Breast epithelium (tissue), 4 donors: Measurements from ENCODE around the gene TPSG1. TPM values are rescaled to one million over a fixed set of nuclear protein-coding genes. Genes with fewer than 3 reads are reported as not detected.

Experiments used
- DNase-seq, 2 donors: peaks; one replicate each; pipeline ENCODE4 v3.0.0-alpha.2; 2019; ENCODE audit warnings: low spot score in 2 of 2
- H3K27ac ChIP-seq, 2 donors: fragments of 200-600 bp; sonication (generic) in 1 of 2; one replicate each; pipeline ENCODE4 v1.5.1; 2016 to 2019; ENCODE audit warnings: mild to moderate bottlenecking in 1 of 2
- H3K27me3 ChIP-seq, 2 donors: fragments of 200-600 bp; sonication (generic) in 1 of 2; one replicate each; pipeline versions ENCODE4 v1.5.1 to v1.6.0; 2017 to 2019; ENCODE audit warnings: control low read depth in 1 of 2, mild to moderate bottlenecking in 1 of 2
- H3K36me3 ChIP-seq: fragments of 200-600 bp; one replicate; pipeline ENCODE4 v1.5.1; 2019
- H3K4me1 ChIP-seq, 2 donors: fragments of 200-600 bp; sonication (generic); one replicate each; pipeline ENCODE4 v1.5.1; 2016 to 2019; ENCODE audit warnings: control low read depth in 1 of 2
- H3K4me3 ChIP-seq, 3 donors: fragments of 200-600 bp; sonication (generic); 1 replicate in 2 of 3; 2 replicates in 1 of 3; pipeline ENCODE4 v1.5.1; 2016 to 2019; ENCODE audit warnings: mild to moderate bottlenecking in 3 of 3, moderate library complexity in 2 of 3
- H3K9me3 ChIP-seq, 2 donors: fragments of 200-600 bp; sonication (generic) in 1 of 2; one replicate each; pipeline ENCODE4 v1.5.1; 2016 to 2019; ENCODE audit warnings: control low read depth in 1 of 2
- CTCF ChIP-seq, 3 donors: fragments of 450-650 bp; IDR thresholded peaks; one replicate each; pipeline ENCODE4 v1.5.1; 2016 to 2017; ENCODE audit warnings: antibody characterized with exemption in 3 of 3, mild to moderate bottlenecking in 3 of 3, moderate library complexity in 3 of 3
- POLR2A ChIP-seq: fragments of 450-650 bp; IDR thresholded peaks from one replicate; pipeline ENCODE4 v1.6.1; 2016; ENCODE audit warnings: antibody characterized with exemption, mild to moderate bottlenecking, moderate library complexity
- POLR2AphosphoS5 ChIP-seq, 3 donors: sonication (generic); formaldehyde crosslinking; IDR thresholded peaks; one replicate each; pipeline ENCODE4 v1.6.1; 2017; ENCODE audit warnings: antibody characterized with exemption in 3 of 3
- intact Hi-C: fragments of 100-400 bp; cut with DNase I; formaldehyde crosslinking; loops from one replicate; pipeline ENCODE4 v1.15.1; 2023; ENCODE audit warnings: low total_unique reads
- total RNA-seq, 3 donors: library from RNA; depleted of rRNA; stranded (reverse); fragments of >200 nt; gene quantifications; one replicate each; pipeline ENCODE4 v1.1.0, GENCODE V29; 2016

Gene TPSG1
- total RNA-seq, 3 donors from 2014 or later: 0.73 to 1.8 TPM; not detected in 1

- H3K4me3 ChIP-seq: no peak overlapping the region
- H3K36me3 ChIP-seq: no peaks in the 10 kb centered on the region
- no peaks in the 10 kb centered on the region for H3K9me3 ChIP-seq
- H3K4me1 ChIP-seq: no peaks in the 10 kb centered on the region
- peaks cover 0 to 88% of the 10 kb centered on the region in 2 donors for H3K27me3 ChIP-seq
- intact Hi-C loops: no loop called here
- DNase-seq: no peak
- TF ChIP-seq POLR2AphosphoS5 (IDR thresholded peaks at IDR 0.05): no peak
- no peak for TF ChIP-seq CTCF (IDR thresholded peaks at IDR 0.05)
- TF ChIP-seq POLR2A: no peak
- no peak overlapping the region for H3K27ac ChIP-seq
Observed at GRCh38 chr16:1184980-1185379, 40.1 kb downstream of the TPSG1 start.

GRCh38 chr16:1184156-1184868 lies 40.8 kb downstream of the TPSG1 start:
- Histone ChIP-seq H3K9me3 (no peaks in the 10 kb centered on the region), H3K4me1 (no peaks in the 10 kb centered on the region), H3K4me3 (no peak overlapping the region), H3K27me3 (peaks cover 0 to 85% of the 10 kb centered on the region in 2 donors), H3K36me3 (no peaks in the 10 kb centered on the region), H3K27ac (no peak overlapping the region)
- no peak for DNase-seq
- TF ChIP-seq CTCF (IDR thresholded peaks at IDR 0.05) (no peak), POLR2A (no peak), POLR2AphosphoS5 (IDR thresholded peaks at IDR 0.05) (no peak)
- intact Hi-C loops: no loop called here

GRCh38 chr16:1182950-1183907 lies 41.8 kb downstream of the TPSG1 start:
- peaks cover 0 to 87% of the 10 kb centered on the region in 2 donors for H3K27me3 ChIP-seq

GRCh38 chr16:1182316-1182671 lies 42.8 kb downstream of the TPSG1 start:
- H3K4me1 ChIP-seq: no peaks in the 10 kb centered on the region

More at GRCh38 chr16:1182950-1183907, 41.8 kb downstream of the TPSG1 start:
- Histone ChIP-seq H3K9me3 (no peaks in the 10 kb centered on the region), H3K27ac (peak overlapping the region in 1 of 2 donors; percentile 43), H3K4me1 (no peaks in the 10 kb centered on the region), H3K4me3 (no peak overlapping the region), H3K36me3 (no peaks in the 10 kb centered on the region)
- intact Hi-C loops: no loop called here
- TF ChIP-seq CTCF (IDR thresholded peaks at IDR 0.05) (no peak), POLR2A (no peak), POLR2AphosphoS5 (IDR thresholded peaks at IDR 0.05) (no peak)
- no peak for DNase-seq

More at GRCh38 chr16:1182316-1182671, 42.8 kb downstream of the TPSG1 start:
- DNase-seq: peak in 1 of 2 donors; percentile 76
- no peaks in the 10 kb centered on the region for H3K36me3 ChIP-seq
- H3K27ac ChIP-seq: peak overlapping the region in 1 of 2 donors; percentile 43
- no peaks in the 10 kb centered on the region for H3K9me3 ChIP-seq
- no peak for TF ChIP-seq POLR2A
- TF ChIP-seq CTCF (IDR thresholded peaks at IDR 0.05): no peak
- TF ChIP-seq POLR2AphosphoS5 (IDR thresholded peaks at IDR 0.05): no peak
- intact Hi-C loops: no loop called here
- H3K4me3 ChIP-seq: no peak overlapping the region
- peaks cover 0 to 85% of the 10 kb centered on the region in 2 donors for H3K27me3 ChIP-seq
